ENCODE results near the gene ALMS1.

- TF ChIP-seq NFE2L2 (IDR thresholded peaks at IDR 0.05; ENCODE audit: low read depth, low read length) (no peak), CTCF (conservative IDR thresholded peaks at IDR 0.05; ENCODE audit: low read depth, low read length) (no peak), POLR2A (IDR thresholded peaks at IDR 0.05; ENCODE audit: low read depth, low read length) (no peak), MXI1 (IDR thresholded peaks at IDR 0.05; ENCODE audit: borderline replicate concordance, low read depth, low read length) (no peak), SMC3 (IDR thresholded peaks at IDR 0.05; ENCODE audit: low read depth, low read length) (no peak), BHLHE40 (IDR thresholded peaks at IDR 0.05; ENCODE audit: low read depth, low read length) (no peak), USF2 (IDR thresholded peaks at IDR 0.05; ENCODE audit: low read depth, low read length) (no peak), RCOR1 (IDR thresholded peaks at IDR 0.05; ENCODE audit: insufficient replicate concordance, low read length) (no peak), RFX5 (IDR thresholded peaks at IDR 0.05; ENCODE audit: low read depth, low read length) (no peak)
These were observed 35.5 kb upstream of the ALMS1 start for GRCh38 chr2:73350035-73350691.

All from IMR-90 (cell line).